ENCODE measurements around the gene TBL1XR1.

The TBL1XR1 gene

GRCh38 chr3:177197041-177197726 lies at the start of gene TBL1XR1:
Gene TBL1XR1 (minus strand): TSS chr3:177197482. CDS start chr3:177064977, 132,505 bp downstream.
- peak within 1 kb of the TSS; percentile 96 for H3K9ac ChIP-seq (ENCODE audit: low read depth, low read length)
- H3K36me3 ChIP-seq (ENCODE audit: control insufficient read depth, insufficient read depth, low read length), result no peaks in the 10 kb centered on the region
- H3K9me3 ChIP-seq (ENCODE audit: control insufficient read depth, insufficient read depth, low read length), result no peaks in the 10 kb centered on the region
- H3K4me3 ChIP-seq (ENCODE audit: low read depth, low read length), result peak within 1 kb of the TSS; percentile 92
- no peaks in the 10 kb centered on the region for H3K27me3 ChIP-seq (ENCODE audit: control insufficient read depth, insufficient read depth, low read length)
- peaks cover 22% of the 10 kb centered on the region for H3K4me1 ChIP-seq (ENCODE audit: control insufficient read depth, insufficient read depth, low read length)

- no peaks in the 10 kb centered on the region for H3K9me3 ChIP-seq (ENCODE audit: control insufficient read depth, insufficient read depth, low read length)
- H3K9ac ChIP-seq (ENCODE audit: low read depth, low read length), result no peak overlapping the region
- H3K36me3 ChIP-seq (ENCODE audit: control insufficient read depth, insufficient read depth, low read length), result peaks cover 2% of the 10 kb centered on the region
- H3K4me1 ChIP-seq (ENCODE audit: control insufficient read depth, insufficient read depth, low read length), result peaks cover 2% of the 10 kb centered on the region
- H3K4me3 ChIP-seq (ENCODE audit: low read depth, low read length), result no peak overlapping the region
- no peaks in the 10 kb centered on the region for H3K27me3 ChIP-seq (ENCODE audit: control insufficient read depth, insufficient read depth, low read length)
Measured at GRCh38 chr3:177245250-177245649, 48.0 kb upstream of the TBL1XR1 start.

- Histone ChIP-seq H3K4me1 (ENCODE audit: control insufficient read depth, insufficient read depth, low read length) (no peaks in the 10 kb centered on the region), H3K36me3 (ENCODE audit: control insufficient read depth, insufficient read depth, low read length) (peaks cover 2% of the 10 kb centered on the region), H3K4me3 (ENCODE audit: low read depth, low read length) (no peak overlapping the region), H3K9ac (ENCODE audit: low read depth, low read length) (no peak overlapping the region), H3K9me3 (ENCODE audit: control insufficient read depth, insufficient read depth, low read length) (no peaks in the 10 kb centered on the region), H3K27me3 (ENCODE audit: control insufficient read depth, insufficient read depth, low read length) (no peaks in the 10 kb centered on the region)
Measured at GRCh38 chr3:177244606-177245005, 47.3 kb upstream of the TBL1XR1 start.

- H3K36me3 ChIP-seq (ENCODE audit: control insufficient read depth, insufficient read depth, low read length), result no peaks in the 10 kb centered on the region
- no peaks in the 10 kb centered on the region for H3K9me3 ChIP-seq (ENCODE audit: control insufficient read depth, insufficient read depth, low read length)
- H3K9ac ChIP-seq (ENCODE audit: low read depth, low read length), result no peak overlapping the region
- H3K4me1 ChIP-seq (ENCODE audit: control insufficient read depth, insufficient read depth, low read length), result no peaks in the 10 kb centered on the region
- no peak overlapping the region for H3K4me3 ChIP-seq (ENCODE audit: low read depth, low read length)
- H3K27me3 ChIP-seq (ENCODE audit: control insufficient read depth, insufficient read depth, low read length), result no peaks in the 10 kb centered on the region
Measured at GRCh38 chr3:177238686-177239216, 41.5 kb upstream of the TBL1XR1 start.

GRCh38 chr3:177237206-177237605 lies 39.9 kb upstream of the TBL1XR1 start:
- H3K36me3 ChIP-seq (ENCODE audit: control insufficient read depth, insufficient read depth, low read length), result no peaks in the 10 kb centered on the region
- no peak overlapping the region for H3K9ac ChIP-seq (ENCODE audit: low read depth, low read length)
- H3K9me3 ChIP-seq (ENCODE audit: control insufficient read depth, insufficient read depth, low read length), result no peaks in the 10 kb centered on the region
- H3K27me3 ChIP-seq (ENCODE audit: control insufficient read depth, insufficient read depth, low read length), result no peaks in the 10 kb centered on the region
- H3K4me1 ChIP-seq (ENCODE audit: control insufficient read depth, insufficient read depth, low read length), result no peaks in the 10 kb centered on the region
- no peak overlapping the region for H3K4me3 ChIP-seq (ENCODE audit: low read depth, low read length)

GRCh38 chr3:177236704-177237103 lies 39.4 kb upstream of the TBL1XR1 start:
- Histone ChIP-seq H3K36me3 (ENCODE audit: control insufficient read depth, insufficient read depth, low read length) (no peaks in the 10 kb centered on the region), H3K9me3 (ENCODE audit: control insufficient read depth, insufficient read depth, low read length) (no peaks in the 10 kb centered on the region), H3K4me1 (ENCODE audit: control insufficient read depth, insufficient read depth, low read length) (no peaks in the 10 kb centered on the region), H3K4me3 (ENCODE audit: low read depth, low read length) (no peak overlapping the region), H3K9ac (ENCODE audit: low read depth, low read length) (no peak overlapping the region), H3K27me3 (ENCODE audit: control insufficient read depth, insufficient read depth, low read length) (no peaks in the 10 kb centered on the region)

- Histone ChIP-seq H3K27me3 (ENCODE audit: control insufficient read depth, insufficient read depth, low read length) (no peaks in the 10 kb centered on the region), H3K36me3 (ENCODE audit: control insufficient read depth, insufficient read depth, low read length) (no peaks in the 10 kb centered on the region), H3K4me3 (ENCODE audit: low read depth, low read length) (no peak overlapping the region), H3K9me3 (ENCODE audit: control insufficient read depth, insufficient read depth, low read length) (peaks cover 3% of the 10 kb centered on the region), H3K9ac (ENCODE audit: low read depth, low read length) (no peak overlapping the region), H3K4me1 (ENCODE audit: control insufficient read depth, insufficient read depth, low read length) (no peaks in the 10 kb centered on the region)
Measured at GRCh38 chr3:177234121-177234520, 36.8 kb upstream of the TBL1XR1 start.

GRCh38 chr3:177231242-177231641 lies 34.0 kb upstream of the TBL1XR1 start:
- no peaks in the 10 kb centered on the region for H3K4me1 ChIP-seq (ENCODE audit: control insufficient read depth, insufficient read depth, low read length)
- no peaks in the 10 kb centered on the region for H3K36me3 ChIP-seq (ENCODE audit: control insufficient read depth, insufficient read depth, low read length)
- H3K9ac ChIP-seq (ENCODE audit: low read depth, low read length), result no peak overlapping the region
- no peak overlapping the region for H3K4me3 ChIP-seq (ENCODE audit: low read depth, low read length)
- H3K27me3 ChIP-seq (ENCODE audit: control insufficient read depth, insufficient read depth, low read length), result no peaks in the 10 kb centered on the region
- H3K9me3 ChIP-seq (ENCODE audit: control insufficient read depth, insufficient read depth, low read length), result peaks cover 4% of the 10 kb centered on the region

- H3K36me3 ChIP-seq (ENCODE audit: control insufficient read depth, insufficient read depth, low read length), result no peaks in the 10 kb centered on the region
- H3K9me3 ChIP-seq (ENCODE audit: control insufficient read depth, insufficient read depth, low read length), result peaks cover 4% of the 10 kb centered on the region
- H3K27me3 ChIP-seq (ENCODE audit: control insufficient read depth, insufficient read depth, low read length), result no peaks in the 10 kb centered on the region
- H3K9ac ChIP-seq (ENCODE audit: low read depth, low read length), result no peak overlapping the region
- H3K4me1 ChIP-seq (ENCODE audit: control insufficient read depth, insufficient read depth, low read length), result no peaks in the 10 kb centered on the region
- no peak overlapping the region for H3K4me3 ChIP-seq (ENCODE audit: low read depth, low read length)
Measured at GRCh38 chr3:177230641-177231040, 33.4 kb upstream of the TBL1XR1 start.

- Histone ChIP-seq H3K4me3 (ENCODE audit: low read depth, low read length) (no peak overlapping the region), H3K9ac (ENCODE audit: low read depth, low read length) (no peak overlapping the region), H3K9me3 (ENCODE audit: control insufficient read depth, insufficient read depth, low read length) (peaks cover 4% of the 10 kb centered on the region), H3K27me3 (ENCODE audit: control insufficient read depth, insufficient read depth, low read length) (no peaks in the 10 kb centered on the region), H3K4me1 (ENCODE audit: control insufficient read depth, insufficient read depth, low read length) (no peaks in the 10 kb centered on the region), H3K36me3 (ENCODE audit: control insufficient read depth, insufficient read depth, low read length) (no peaks in the 10 kb centered on the region)
Measured at GRCh38 chr3:177229791-177230190, 32.5 kb upstream of the TBL1XR1 start.

GRCh38 chr3:177228601-177229190 lies 31.4 kb upstream of the TBL1XR1 start:
- Histone ChIP-seq H3K27me3 (ENCODE audit: control insufficient read depth, insufficient read depth, low read length) (no peaks in the 10 kb centered on the region), H3K9ac (ENCODE audit: low read depth, low read length) (no peak overlapping the region), H3K36me3 (ENCODE audit: control insufficient read depth, insufficient read depth, low read length) (no peaks in the 10 kb centered on the region), H3K4me3 (ENCODE audit: low read depth, low read length) (no peak overlapping the region), H3K4me1 (ENCODE audit: control insufficient read depth, insufficient read depth, low read length) (no peaks in the 10 kb centered on the region), H3K9me3 (ENCODE audit: control insufficient read depth, insufficient read depth, low read length) (peaks cover 4% of the 10 kb centered on the region)

- no peaks in the 10 kb centered on the region for H3K27me3 ChIP-seq (ENCODE audit: control insufficient read depth, insufficient read depth, low read length)
- no peak overlapping the region for H3K4me3 ChIP-seq (ENCODE audit: low read depth, low read length)
- H3K9ac ChIP-seq (ENCODE audit: low read depth, low read length), result no peak overlapping the region
- no peaks in the 10 kb centered on the region for H3K36me3 ChIP-seq (ENCODE audit: control insufficient read depth, insufficient read depth, low read length)
- H3K4me1 ChIP-seq (ENCODE audit: control insufficient read depth, insufficient read depth, low read length), result no peaks in the 10 kb centered on the region
- H3K9me3 ChIP-seq (ENCODE audit: control insufficient read depth, insufficient read depth, low read length), result peaks cover 4% of the 10 kb centered on the region
Measured at GRCh38 chr3:177224414-177224813, 27.1 kb upstream of the TBL1XR1 start.

All from iPS-15b (cell line).